CD4-positive, alpha-beta T cell treated with Interleukin-12 subunit alpha and Interleukin-12 subunit beta, for 1 hour (primary cell): ENCODE measurements around the gene NEK8.
"Not testable (repeated sequence)": the region's sequence is repeated elsewhere in the genome, so short reads cannot be mapped to it uniquely, and the experiment has no call there.

Source experiments
- DNase-seq: peaks from one replicate; pipeline ENCODE4 v3.0.0-alpha.2; 2020

NEK8 gene

DNA sequence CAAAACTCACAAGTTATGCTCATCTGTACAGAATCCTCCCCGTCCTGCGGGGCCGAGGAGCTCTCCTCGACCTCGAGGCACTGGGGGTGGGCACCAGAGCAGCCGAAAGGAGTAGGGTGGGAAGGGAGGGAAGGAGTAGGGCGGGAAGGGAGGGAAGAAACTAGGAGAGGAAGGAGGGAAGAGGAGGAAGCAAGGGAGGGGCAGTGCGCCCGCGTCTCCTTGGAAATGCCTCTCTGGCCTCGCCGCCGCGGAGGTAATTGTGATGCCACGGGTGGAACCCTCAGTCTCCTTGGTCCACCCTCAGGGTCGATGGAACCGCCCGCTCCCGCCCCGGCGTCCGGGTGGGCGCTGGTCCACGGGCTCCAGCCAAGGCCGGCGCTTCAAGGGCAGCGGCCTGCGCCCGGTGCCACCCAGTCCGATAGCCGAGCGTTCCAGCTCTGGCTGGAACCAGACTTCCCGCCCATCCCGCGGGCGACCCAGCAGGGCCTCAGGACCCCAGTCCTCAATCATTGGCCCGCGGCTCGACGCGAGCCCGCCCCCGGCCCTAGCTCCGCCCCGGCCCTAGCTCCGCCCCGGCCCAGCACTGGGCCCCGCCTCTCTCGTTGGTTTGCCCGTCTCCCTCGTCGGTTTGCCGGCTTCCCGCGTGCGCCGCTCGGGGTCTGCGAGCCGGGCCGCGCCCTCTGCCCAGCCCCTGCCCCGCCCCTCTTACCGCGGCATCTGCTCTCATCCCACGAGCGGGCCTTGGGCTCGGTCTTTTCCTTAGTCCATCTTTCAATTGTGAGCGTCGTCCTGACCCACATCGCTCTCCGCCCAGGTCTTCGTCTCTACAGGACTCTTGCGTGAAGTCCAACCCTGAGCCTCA is 17.5 kb upstream of the NEK8 start:
- DNase-seq: peak; percentile 93

DNA sequence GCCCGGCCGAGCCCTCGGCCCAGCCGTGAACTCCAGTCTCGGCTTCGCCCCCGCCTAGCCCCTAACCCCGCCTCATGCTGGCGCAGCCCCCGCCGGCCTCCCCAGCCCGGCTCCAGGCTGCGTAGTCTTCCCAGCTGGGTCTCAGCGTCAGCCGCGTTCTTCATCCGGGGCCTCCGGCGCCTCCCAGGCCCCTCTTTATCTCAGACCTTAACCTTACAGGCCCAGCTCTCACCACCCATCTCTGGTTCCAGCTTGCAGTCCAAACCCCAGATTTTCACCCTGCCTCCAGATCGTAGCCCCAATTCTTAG is 16.9 kb upstream of the NEK8 start, which contains the start of gene PROCA1:
PROCA1 (minus strand) TSS at position 166 of the 309 bp plus-strand sequence. CDS start 228 bp downstream, outside the sequence.
- peak; percentile 39 for DNase-seq

DNA sequence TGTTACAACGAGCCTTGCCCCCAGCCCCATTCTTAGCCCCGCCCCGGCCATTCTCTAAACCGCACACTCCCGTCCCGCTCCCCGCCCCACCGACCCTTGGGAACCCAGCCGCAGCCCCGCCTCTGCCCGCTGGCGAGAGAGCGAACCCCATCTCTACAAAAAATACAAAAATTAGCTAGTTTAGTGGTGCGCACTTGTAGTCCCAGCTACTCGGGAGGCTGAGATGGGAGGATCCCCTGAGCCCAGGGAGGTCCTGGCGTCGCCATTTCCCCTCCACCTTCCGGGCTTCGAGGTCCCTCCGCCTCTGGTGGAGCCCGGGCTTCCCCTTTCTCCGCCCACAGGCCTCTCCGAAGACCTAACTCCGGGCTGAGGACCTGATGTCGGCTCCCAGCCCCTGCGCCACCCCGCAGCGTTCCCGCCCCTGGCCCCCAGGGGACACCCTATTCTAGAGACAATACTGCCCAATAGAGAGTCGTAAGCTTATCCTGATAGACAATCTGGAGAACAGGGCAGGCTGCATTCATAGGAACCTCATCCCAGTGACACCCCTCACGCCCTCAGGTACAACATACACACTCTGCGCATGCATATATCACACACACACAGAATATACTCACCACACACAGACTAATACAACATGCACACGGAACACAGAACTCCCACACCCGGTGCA is 16.4 kb upstream of the NEK8 start:
- peak; percentile 77 for DNase-seq

DNA sequence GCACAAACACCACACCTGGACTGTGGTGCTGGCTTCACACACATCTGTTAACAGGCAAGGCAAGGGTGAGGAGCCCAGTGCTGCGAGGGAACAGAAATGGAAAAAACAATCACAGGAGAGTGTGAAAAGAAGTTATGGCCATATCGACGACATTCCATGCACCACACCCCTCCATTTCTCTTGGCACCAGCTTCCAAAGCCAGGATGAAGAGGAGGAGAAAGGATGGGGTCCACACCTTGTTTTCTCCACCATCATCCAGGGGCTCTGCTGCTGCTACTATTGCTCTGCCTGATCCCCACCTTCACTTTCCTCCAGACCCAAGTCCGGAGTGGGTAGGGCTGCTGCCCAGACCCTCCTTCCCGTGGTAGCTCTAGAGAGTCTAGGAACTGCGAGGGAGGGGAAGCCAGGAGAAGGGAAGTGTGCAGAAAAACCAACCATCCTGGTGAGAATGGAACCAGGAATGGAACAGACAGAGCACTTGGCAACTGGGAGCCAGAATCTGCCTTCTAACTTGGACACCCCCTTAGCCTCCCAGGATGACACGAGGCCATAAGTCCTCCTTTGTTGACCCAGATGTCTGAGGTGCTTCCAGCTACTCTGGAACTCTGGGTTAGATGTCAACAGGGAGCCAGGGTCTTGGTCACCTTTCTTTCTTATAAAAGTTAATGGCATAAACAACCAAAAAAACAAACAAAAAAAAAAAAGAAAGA is 15.7 kb upstream of the NEK8 start:
- no peak for DNase-seq

DNA sequence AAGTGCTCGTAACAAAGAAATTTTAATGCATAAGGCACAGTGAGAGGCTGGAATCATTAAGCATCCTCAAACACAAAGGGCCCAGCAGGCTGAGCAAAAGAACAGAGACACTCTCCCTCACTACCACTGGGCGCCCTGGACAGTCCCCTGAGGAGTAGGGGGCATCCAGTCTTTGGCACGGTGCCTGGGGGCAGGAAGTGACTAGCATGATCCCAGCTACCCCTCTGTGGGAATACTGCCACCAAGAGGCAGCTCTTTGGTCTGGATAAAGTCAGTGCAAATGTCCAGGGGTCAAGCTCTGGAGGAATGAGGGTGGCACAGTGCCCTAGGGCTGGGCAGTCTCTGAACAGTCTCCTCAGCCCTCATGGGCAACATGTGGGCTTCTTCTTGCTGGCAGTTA is 14.3 kb upstream of the NEK8 start:
- no peak for DNase-seq

DNA sequence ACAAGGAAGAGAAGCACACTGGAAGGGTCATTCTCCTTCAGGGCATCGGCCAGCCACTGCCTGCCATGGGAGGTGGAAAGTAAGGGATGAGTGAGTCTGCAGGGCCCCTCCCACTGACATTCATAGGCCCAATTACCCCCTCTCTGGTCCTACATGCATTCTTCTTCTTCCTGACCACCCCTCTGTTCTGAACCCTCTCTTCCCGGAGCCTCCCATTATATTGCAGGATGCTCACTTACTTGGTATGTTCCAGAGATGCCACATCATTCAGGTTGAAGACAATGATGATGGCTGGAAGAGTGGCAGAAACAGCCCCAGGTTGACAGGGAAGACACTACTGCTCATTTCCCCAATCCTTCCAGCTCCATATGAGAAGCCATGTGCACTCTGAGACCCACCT is 13.4 kb upstream of the NEK8 start:
- DNase-seq: no peak

DNA sequence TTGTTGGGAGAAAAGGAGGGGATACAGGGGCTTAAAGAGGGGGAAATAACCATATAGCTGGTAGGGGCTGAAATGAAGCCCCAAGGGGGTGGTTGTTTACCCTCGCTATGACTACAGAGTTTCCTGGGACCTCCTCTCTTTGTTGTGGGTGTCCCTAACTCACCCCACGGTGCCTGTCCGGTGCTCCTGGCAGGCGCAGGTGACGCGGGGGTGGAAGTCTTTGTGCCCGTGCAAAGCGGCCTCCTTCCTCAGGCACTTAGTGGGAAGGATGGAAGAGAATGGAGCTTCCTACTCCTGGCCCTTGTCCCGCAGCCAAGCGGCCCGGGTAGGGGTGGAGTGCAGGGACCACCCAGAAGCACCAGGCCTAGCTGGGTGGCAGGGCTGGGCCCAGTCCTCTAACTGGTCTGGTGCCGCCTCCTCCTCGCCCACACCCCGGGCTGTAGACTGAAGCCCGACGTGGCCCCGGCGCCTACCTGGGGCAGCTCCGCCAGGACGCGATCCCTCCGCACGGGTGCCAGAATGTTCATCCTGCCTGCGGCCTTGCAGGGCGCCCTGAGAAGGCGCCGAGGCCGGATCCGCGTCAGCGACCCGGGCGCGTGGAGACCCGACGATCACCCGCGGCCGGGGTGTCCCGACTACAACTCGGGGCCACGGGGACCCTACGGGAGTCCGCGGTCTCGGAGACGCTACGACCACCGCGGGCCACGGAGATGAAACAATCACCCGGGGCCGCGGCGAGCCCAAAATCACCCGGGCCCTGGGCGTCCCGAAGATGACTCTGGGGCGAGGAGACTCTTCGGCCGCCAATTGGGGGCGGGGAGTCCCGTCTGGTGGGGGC is 11.6 kb upstream of the NEK8 start:
- no peak for DNase-seq

DNA sequence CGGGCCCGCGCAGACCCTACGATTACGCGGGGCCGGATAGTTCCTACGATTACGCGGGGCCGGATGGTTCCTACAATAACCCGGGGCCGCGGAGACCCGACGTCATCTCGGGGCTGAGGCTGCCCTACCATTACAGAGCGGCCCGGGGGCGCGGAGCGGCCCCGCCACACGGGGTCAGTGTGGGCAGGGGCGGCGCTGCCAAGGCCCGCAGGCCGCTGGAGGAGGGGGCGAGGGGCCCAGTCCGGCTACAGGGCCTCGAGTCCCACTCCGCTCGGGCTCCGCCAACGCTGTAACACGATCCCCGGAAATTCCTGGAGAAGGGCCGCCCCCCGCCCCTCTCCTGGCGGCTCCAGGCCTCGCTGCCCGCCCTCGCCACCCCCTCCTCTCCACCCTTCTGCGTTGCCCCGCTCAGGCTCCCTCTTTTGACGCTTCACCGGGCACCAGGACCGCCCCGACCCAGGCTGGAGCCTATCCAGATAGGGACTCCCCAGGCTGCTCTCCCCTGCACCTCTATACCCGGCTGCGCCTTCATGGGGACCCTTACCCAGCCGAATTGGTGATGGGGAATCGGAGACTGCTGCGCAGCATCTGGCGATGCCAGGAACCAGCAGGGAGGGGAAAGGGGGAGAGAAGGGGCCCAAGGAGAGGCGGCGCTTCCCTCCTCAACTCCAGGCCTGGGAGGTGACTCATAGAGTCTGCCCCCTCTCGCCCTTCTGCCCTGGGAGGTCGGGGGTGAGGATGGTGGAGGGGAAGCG is 10.8 kb upstream of the NEK8 start, which contains the start of gene RAB34:
RAB34 (minus strand) TSS at position 291 of the 755 bp plus-strand sequence. CDS start 602 bp downstream, outside the sequence.
- DNase-seq: no peak

DNA sequence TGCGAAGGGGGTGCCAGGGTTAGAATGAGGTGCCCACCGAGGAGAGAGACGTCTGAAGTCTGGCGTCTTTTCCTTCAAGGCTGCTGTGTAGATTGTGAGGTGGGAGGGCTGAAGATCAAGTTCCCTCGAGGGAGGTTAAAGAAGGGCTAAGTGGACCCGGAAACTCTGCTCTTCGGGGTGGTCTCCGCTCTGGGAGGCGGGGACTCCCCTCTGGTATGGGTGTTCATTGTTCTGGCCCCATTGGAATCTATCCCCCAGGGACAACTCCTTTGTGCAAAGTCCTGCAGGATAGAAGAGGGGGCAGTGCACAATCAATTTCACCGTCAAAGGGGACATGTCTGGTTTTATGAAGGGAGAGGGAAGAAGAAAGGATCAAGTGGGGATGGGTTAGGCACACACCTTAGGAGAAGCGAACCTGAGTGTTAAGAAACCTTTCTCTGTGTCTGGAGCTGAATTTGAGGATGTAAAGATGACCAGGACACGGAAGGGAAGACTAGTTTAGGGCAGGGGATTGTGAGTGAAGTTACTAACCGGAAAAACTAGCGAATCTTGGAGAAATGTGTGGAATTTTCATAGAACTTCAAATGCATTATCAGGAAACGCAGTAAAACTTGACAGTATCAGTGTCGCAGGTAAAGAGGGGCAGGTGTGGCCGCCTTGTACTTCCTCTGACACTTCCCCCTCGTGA is 10.1 kb upstream of the NEK8 start:
- DNase-seq: no peak

DNA sequence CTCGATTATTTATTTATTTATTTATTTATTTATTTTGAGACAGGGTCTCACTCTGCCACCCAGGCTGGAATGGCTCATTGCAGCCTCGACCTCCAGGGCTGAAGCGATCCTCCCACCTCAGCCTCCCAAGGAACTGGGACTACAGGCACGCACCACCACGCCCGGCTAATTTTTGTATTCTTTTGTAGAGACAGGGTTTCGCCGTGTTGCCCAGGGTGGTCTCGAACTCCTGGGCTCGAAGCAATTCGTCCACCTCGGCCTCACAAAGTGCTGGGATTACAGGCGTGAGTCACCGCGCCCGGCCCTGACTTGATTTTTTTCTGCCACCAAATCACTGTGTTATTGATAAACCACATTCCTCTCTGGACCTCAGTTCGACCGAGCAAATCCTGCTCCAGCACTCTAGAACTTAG is 9.6 kb upstream of the NEK8 start:
- no peak for DNase-seq

DNA sequence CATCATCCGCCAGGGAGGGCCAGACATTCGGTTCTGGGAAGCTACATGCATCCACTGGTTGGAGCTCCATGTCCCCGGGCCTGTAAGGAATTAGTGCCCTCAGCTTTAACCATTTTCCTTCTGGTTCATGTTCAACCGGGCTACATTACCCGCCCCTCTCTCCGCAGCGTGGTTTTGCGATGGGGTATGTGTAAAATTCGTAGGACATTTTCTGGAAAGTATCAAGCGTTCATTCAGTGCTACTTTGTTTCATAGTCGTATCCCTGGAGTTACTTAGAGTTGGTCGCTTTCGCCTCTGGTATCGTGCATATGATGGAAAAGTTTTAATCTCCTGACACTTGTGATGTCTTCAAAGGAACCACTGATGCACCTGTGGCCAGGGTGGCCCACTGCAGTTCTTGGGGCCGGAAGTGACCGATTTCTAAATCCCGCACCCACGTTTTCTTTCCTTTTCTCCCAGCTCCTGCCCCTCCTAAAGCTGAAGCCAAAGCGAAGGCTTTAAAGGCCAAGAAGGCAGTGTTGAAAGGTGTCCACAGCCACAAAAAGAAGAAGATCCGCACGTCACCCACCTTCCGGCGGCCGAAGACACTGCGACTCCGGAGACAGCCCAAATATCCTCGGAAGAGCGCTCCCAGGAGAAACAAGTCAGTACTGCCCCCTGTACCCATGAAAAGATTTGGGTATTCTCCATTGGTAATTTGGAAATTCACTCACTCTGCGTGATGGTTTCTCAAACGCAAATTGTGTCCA is 8.2 kb upstream of the NEK8 start:
- peak; percentile 36 for DNase-seq

DNA sequence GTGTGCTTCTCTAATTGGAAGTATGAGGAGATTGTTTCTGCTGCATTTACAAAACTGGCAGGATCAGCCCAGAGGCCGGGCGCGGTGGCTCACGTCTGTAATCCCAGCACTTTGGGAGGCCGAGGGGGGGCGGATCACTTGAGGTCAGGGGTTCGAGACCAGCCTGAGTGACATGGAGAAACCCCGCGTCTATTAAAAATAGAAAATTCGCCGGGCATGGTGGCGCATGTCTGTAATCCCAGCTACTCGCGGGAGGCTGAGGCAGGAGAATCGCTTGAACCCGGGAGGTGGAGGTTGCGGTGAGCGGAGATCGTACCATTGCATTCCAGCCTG is 7.6 kb upstream of the NEK8 start:
- DNase-seq: not testable (repeated sequence)

DNA sequence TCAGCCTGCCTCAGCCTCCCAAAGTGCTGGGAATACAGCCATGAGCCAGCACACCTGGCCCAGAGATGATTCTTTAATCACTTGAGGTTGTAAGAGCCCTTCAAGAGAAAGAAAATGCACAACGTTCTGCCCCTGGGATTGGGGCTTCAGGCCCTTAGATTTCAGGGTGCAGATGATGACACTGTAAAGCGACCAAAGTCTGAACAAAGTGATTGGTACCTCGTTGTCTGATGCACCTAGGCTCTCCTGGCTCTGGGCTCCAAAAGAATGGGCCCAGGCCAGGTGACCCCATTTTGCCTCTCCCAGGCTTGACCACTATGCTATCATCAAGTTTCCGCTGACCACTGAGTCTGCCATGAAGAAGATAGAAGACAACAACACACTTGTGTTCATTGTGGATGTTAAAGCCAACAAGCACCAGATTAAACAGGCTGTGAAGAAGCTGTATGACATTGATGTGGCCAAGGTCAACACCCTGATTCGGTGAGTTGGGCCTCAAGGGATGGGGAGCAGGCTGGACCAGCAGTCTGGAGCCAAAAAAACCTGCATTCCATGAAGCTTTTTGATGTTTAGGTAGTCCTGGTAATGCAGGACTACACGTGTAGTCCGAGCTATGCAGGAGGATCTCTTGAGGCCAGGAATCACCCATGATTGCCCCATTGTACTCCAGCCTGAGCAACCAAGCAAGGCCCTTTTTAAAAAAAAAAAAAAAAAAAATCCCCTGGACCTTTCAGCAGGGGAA is 6.0 kb upstream of the NEK8 start:
- no peak for DNase-seq

DNA sequence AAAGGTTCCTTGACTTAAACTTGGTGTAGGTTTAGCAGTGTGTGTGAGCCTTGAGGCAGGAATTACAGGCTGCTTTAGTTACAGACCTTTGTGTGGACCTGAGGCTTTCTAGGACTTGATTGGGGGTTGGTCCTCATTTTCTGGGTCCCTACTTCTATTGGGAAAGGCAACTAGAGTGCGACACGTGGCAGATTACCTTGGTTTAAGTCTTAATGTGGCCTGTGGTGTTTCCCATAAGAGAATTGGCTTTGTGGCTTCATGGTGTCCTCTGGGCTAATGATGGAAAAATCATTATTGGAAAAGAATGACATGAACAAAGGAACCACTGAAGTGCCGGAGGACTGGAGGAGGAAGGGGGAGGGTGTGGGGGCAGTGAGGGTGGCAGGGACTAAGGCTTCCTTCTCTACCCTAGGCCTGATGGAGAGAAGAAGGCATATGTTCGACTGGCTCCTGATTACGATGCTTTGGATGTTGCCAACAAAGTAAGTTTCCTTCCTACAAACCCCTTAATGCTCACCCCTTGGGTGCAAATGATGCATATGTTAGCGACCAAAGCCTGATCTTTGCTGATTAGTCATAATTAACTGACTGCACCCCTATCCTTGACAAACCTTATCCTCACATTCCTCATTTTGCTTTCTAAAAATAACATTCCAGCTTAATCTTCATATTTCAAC is 5.3 kb upstream of the NEK8 start:
- no peak for DNase-seq

DNA sequence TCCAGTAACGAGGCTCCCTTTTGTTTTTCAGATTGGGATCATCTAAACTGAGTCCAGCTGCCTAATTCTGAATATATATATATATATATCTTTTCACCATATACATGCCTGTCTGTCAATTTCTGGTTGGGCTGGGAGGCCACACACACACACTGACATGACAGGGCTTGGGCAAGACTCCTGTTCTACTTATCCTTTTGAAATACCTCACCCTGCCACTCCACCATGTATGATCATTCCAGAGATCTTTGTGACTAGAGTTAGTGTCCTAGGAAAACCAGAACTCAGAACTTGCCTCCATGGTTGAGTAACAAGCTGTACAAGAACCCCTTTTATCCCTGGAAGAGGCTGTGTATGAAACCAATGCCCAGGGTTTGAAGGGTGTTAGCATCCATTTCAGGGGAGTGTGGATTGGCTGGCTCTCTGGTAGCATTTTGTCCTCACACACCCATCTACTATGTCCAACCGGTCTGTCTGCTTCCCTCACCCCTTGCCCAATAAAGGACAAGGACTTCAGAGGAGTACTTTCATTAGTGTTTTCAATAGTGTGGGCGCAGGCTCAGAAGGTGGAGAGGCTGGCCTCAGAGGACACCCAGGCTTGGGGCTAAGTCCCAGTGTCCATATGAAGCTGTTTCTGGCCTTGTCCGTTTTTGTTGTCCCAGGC is 4.6 kb upstream of the NEK8 start:
- DNase-seq: not testable (repeated sequence)

DNA sequence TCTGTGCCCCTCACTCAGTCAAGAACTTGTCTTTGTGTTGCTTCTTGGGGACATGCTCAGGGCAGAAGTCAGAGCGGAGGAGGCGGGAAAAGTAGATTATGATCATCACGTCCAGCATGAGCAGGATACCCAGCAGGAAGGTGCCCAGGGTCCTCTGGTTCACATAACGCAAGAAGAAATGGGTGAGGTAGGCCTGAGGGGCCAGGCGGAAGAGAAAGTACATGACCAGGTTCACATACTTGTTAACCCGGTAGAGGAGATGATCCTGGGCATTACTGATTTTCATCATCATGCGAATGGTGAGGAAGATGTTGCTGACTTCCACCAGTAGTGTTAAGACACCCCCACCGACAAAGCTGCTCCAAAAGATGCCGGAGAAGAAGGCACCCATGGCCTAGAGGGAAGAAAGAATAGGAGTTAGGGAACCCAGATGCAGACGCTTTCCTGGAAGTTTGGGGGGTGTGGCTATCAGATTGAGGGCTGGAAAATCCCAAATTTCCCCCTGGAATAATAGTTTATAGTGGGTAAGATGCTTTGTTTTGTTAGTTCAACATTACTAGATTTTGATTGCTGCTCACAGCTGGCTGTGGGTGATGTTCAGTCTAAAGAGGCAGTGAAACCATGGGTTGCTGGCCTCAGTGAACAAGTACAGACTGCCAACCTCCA is 4.0 kb upstream of the NEK8 start:
- no peak for DNase-seq

DNA sequence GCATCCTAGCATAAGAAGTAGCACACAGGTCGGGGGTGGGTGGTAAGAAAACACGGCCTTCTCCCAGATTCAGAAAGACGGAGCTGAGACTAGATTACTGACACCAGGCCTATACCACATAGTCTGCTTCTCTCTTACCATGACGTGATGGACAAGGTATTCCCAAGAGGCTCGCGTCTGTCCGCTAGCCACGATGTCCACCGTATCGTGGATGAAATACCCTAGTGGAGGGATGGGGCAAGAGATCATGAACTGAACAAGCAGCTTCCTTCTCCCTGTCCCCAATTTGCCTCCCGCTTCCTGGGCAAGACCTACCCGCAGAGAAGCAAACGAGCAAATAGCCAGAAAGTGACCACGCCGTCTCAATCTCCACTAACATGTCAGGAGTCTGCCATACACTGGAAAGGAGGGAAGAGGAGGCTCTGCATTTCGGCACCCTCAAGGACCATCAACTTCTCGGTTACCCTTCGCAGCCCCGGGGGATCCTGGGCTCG is 3.4 kb upstream of the NEK8 start:
- DNase-seq: no peak

DNA sequence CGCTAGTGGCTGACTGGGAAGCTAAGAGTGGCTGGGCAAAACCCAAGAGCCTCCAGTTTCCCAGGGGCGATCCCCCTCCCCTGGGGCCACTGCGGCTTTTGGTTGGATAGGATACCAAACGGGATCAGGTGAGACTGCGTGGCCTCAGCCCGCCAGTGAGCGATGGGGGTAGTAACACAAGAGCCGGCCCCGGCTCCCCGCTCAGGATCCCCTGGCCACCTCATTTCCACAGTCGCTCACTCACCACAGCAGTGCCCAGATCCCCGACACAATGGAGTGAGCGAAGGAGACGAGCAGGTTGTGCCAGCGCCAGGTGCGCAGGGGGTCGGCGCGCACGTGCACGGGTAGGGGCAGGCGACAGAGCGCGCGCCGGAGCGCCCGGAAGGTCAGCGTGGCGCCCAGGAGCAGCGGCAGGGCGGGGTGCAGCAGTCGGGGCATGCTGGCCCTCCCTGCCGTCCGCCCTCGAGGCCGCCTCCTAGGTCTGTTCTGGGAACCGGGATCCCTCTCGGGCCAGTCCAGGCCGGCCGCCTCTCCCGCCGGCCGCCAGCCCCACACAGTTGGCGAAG is 2.8 kb upstream of the NEK8 start:
- DNase-seq: peak; percentile 31
